ENCODE data around the gene PLEKHH3.

Gene PLEKHH3

GRCh38 chr17:42676424-42677011 is at the start of gene PLEKHH3:
Gene PLEKHH3 (minus strand): TSS chr17:42676994. CDS start chr17:42676563, 431 bp downstream.
- peak within 1 kb of the TSS; percentile 91 for H3K4me3 ChIP-seq (ENCODE audit: low read length)
- TF ChIP-seq, protein P1, sequence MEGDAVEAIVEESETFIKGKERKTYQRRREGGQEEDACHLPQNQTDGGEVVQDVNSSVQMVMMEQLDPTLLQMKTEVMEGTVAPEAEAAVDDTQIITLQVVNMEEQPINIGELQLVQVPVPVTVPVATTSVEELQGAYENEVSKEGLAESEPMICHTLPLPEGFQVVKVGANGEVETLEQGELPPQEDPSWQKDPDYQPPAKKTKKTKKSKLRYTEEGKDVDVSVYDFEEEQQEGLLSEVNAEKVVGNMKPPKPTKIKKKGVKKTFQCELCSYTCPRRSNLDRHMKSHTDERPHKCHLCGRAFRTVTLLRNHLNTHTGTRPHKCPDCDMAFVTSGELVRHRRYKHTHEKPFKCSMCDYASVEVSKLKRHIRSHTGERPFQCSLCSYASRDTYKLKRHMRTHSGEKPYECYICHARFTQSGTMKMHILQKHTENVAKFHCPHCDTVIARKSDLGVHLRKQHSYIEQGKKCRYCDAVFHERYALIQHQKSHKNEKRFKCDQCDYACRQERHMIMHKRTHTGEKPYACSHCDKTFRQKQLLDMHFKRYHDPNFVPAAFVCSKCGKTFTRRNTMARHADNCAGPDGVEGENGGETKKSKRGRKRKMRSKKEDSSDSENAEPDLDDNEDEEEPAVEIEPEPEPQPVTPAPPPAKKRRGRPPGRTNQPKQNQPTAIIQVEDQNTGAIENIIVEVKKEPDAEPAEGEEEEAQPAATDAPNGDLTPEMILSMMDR (conservative IDR thresholded peaks at IDR 0.05; ENCODE audit: low read length): peak; percentile 25
- no peak for DNase-seq (ENCODE audit: low read depth)

DNA sequence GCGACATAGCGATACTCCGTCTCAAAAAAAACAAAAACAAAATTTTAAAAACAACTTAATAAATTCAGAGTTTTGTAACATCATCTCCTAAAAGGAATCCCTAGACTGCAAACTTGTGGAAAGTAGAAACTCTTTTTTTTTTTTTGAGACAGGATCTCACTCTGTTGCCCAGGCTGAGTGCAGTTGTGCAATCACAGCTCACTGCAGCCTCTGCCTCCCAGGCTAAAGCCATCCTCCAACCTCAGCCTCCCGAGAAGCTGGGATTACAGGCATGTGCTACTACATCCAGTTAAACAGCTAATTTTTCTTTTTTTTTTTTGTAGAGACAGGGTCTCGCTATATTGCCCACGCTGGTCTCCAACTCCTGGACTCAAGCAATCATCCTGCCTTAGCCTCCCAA is 48.3 kb upstream of the PLEKHH3 start:
- TF ChIP-seq, protein P1 (conservative IDR thresholded peaks at IDR 0.05; ENCODE audit: low read length): no peak
- no peak overlapping the region for H3K4me3 ChIP-seq (ENCODE audit: low read length)
- DNase-seq (ENCODE audit: low read depth): no peak

DNA sequence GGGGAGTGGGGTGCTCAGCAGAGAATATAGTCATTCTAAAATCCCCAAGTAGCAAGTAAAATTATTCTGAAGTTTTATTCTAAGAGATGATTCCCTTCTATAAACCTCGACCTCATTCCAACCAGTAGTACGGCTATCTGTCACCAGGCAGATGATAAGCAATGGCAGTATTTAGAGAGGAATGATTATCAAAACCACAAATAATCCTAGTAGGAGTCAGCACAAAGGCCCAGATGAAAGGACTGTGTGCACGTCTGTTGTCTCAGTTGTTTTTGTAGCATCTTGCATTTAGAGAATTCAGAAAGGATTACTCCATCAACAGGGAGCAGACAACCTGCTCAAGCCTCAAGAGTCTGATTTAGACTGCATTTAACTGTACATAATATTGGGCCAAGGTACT is 46.8 kb upstream of the PLEKHH3 start:
- H3K4me3 ChIP-seq (ENCODE audit: low read length): no peak overlapping the region
- no peak for DNase-seq (ENCODE audit: low read depth)
- TF ChIP-seq, protein P1 (conservative IDR thresholded peaks at IDR 0.05; ENCODE audit: low read length): no peak

- TF ChIP-seq, protein P1 (conservative IDR thresholded peaks at IDR 0.05; ENCODE audit: low read length): peak; percentile 71
- peak; percentile 63 for DNase-seq (ENCODE audit: low read depth)
- no peak overlapping the region for H3K4me3 ChIP-seq (ENCODE audit: low read length)
Measured at GRCh38 chr17:42720996-42721583, 44.3 kb upstream of the PLEKHH3 start.

DNA sequence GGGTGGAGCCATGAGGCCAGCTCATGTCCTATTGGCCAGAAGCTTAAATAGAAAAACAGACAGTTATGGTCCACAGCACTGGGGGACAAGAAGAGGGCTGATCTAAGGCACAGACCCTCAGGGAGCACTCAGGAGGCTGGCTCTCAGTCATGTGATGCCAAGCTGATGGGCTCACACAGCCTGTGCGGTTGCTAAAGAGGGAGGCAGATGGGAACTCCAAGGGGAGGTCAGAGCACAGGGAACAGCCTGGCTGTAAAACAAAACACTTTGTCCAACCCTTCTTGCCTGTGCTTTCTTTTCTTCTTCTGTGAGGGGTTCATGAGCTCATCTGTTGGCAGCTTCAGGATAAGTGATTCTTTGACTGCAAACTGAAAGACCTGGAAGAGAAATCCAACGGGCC is 32.8 kb upstream of the PLEKHH3 start:
- H3K4me3 ChIP-seq (ENCODE audit: low read length): no peak overlapping the region
- TF ChIP-seq, protein P1 (conservative IDR thresholded peaks at IDR 0.05; ENCODE audit: low read length): no peak
- no peak for DNase-seq (ENCODE audit: low read depth)

DNA sequence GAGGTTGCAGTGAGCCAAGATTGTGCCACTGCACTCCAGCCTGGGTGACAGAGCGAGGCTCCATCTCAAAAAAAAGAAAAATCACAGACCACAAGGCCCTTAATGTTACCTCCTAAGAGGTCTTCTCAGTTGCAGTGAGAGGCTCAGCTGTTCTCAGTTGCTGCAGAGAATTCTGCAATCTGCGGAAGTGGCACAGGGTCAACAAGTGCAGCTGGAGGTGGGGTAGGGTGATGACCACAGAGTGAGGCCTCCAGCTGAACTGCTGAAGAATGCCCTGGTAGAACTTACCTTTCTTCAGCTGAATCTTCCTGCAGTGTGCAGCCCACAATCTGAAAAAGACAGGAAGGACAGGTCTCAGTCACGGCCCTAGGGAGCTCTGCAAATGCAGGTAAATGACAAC is 31.8 kb upstream of the PLEKHH3 start:
- no peak overlapping the region for H3K4me3 ChIP-seq (ENCODE audit: low read length)
- TF ChIP-seq, protein P1 (conservative IDR thresholded peaks at IDR 0.05; ENCODE audit: low read length): no peak
- DNase-seq (ENCODE audit: low read depth): no peak

DNA sequence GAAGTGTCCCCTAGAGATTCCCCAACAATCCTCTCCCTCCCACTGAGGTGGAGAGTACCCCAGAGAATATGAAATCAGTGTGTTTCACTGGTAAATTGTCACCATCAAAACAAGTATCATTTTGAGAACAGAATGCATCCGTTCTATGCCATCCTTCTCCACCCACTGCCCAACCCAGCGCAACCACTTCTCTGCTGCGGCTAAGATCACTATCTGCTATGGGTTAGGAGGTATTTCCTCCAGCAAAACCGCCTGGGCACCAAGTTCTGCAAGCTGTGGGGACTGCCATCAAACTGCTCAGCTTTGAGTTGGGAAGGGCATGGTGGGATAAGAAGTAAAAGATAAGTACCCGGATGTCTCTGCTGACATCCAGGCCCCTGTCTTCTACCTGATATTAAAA is 29.9 kb upstream of the PLEKHH3 start:
- TF ChIP-seq, protein P1 (conservative IDR thresholded peaks at IDR 0.05; ENCODE audit: low read length): no peak
- no peak for DNase-seq (ENCODE audit: low read depth)
- no peak overlapping the region for H3K4me3 ChIP-seq (ENCODE audit: low read length)
